Testis (tissue), 2 donors: ENCODE measurements around the gene LSM7.

Experiments
- POLR2A ChIP-seq: fragments of 450-650 bp; IDR thresholded peaks from one replicate; pipeline ENCODE4 v1.6.1; 2017; ENCODE audit warnings: antibody characterized with exemption, mild to moderate bottlenecking, moderate library complexity
- TF ChIP-seq, protein P1 (sequence below), 3 experiments: fragments of 450-650 bp in 2 of 3; fragments of 200-600 bp in 1 of 3; sonication (generic) in 1 of 3; IDR thresholded peaks; one replicate each; pipeline ENCODE4 v1.5.1; 2016 to 2019; ENCODE audit warnings: antibody characterized with exemption in 3 of 3, mild to moderate bottlenecking in 2 of 3, moderate library complexity in 1 of 3

DNA sequence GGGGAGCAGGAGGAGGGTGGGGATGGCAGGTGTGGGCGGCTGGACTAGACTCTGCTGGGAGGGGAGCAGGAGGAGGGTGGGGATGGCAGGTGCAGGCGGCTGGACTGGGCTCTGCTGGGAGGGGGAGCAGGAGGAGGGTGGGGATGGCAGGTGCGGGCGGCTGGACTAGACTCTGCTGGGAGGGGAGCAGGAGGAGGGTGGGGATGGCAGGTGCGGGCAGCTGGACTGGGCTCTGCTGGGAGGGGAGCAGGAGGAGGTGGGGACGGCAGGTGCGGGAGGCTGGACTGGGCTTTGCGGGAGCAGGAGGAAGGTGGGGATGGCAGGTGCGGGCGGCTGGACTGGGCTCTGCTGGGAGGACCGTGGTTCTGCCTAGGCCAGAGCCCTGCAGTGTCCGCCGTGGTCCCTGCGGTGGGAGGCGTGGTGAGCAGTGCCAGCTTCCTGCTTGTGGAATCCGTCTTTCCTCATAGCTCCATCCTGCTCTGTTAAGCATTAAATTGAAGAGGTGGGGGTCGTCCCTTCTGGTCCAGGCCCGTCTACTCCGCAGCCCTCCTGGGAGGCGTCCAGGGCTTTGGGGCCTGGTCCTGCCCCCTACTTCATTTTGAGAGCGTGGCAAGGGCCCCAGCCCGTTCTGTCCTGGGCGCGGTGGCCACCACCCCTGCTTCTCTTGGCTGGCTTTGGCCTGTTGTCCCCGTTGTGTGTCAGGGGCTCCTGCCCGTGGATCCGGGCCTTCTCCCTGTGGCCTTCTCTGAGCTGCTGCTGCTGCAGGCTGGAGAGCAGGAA is 4.8 kb upstream of the LSM7 start:
- no peak for TF ChIP-seq POLR2A
- TF ChIP-seq, protein P1, sequence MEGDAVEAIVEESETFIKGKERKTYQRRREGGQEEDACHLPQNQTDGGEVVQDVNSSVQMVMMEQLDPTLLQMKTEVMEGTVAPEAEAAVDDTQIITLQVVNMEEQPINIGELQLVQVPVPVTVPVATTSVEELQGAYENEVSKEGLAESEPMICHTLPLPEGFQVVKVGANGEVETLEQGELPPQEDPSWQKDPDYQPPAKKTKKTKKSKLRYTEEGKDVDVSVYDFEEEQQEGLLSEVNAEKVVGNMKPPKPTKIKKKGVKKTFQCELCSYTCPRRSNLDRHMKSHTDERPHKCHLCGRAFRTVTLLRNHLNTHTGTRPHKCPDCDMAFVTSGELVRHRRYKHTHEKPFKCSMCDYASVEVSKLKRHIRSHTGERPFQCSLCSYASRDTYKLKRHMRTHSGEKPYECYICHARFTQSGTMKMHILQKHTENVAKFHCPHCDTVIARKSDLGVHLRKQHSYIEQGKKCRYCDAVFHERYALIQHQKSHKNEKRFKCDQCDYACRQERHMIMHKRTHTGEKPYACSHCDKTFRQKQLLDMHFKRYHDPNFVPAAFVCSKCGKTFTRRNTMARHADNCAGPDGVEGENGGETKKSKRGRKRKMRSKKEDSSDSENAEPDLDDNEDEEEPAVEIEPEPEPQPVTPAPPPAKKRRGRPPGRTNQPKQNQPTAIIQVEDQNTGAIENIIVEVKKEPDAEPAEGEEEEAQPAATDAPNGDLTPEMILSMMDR (IDR thresholded peaks at IDR 0.05): no peak
